DND-41 (cell line): Measurements from ENCODE around the gene HECW1.

ENCODE experiments used
- EZH2 ChIP-seq: IDR thresholded peaks from 3 replicates; pipeline ENCODE4 v1.6.1; 2012; ENCODE audit warnings: borderline replicate concordance, low read depth, mild to moderate bottlenecking, moderate library complexity, low read length, inconsistent platforms; ENCODE audit not compliant: severe bottlenecking
- TF ChIP-seq, protein P1 (sequence below): IDR thresholded peaks from 2 replicates; pipeline ENCODE4 v1.5.1; 2012; ENCODE audit warnings: borderline replicate concordance, low read length, moderate library complexity, mild to moderate bottlenecking; ENCODE audit not compliant: poor library complexity, severe bottlenecking; ENCODE audit errors: extremely low read depth

- no peak for TF ChIP-seq EZH2
- TF ChIP-seq, protein P1, sequence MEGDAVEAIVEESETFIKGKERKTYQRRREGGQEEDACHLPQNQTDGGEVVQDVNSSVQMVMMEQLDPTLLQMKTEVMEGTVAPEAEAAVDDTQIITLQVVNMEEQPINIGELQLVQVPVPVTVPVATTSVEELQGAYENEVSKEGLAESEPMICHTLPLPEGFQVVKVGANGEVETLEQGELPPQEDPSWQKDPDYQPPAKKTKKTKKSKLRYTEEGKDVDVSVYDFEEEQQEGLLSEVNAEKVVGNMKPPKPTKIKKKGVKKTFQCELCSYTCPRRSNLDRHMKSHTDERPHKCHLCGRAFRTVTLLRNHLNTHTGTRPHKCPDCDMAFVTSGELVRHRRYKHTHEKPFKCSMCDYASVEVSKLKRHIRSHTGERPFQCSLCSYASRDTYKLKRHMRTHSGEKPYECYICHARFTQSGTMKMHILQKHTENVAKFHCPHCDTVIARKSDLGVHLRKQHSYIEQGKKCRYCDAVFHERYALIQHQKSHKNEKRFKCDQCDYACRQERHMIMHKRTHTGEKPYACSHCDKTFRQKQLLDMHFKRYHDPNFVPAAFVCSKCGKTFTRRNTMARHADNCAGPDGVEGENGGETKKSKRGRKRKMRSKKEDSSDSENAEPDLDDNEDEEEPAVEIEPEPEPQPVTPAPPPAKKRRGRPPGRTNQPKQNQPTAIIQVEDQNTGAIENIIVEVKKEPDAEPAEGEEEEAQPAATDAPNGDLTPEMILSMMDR, result no peak
Observed at GRCh38 chr7:43405948-43406347, 293.5 kb downstream of the HECW1 start.
